ENCODE measurements around the gene TCN2. TPM values are rescaled to one million over a fixed set of nuclear protein-coding genes. Genes with fewer than 3 reads are reported as not detected.
"Not testable (repeated sequence)": the region's sequence is repeated elsewhere in the genome, so short reads cannot be mapped to it uniquely, and the experiment has no call there.

The TCN2 gene
- total RNA-seq, 1 experiment from 2014 or later, result 15.4 TPM

DNA sequence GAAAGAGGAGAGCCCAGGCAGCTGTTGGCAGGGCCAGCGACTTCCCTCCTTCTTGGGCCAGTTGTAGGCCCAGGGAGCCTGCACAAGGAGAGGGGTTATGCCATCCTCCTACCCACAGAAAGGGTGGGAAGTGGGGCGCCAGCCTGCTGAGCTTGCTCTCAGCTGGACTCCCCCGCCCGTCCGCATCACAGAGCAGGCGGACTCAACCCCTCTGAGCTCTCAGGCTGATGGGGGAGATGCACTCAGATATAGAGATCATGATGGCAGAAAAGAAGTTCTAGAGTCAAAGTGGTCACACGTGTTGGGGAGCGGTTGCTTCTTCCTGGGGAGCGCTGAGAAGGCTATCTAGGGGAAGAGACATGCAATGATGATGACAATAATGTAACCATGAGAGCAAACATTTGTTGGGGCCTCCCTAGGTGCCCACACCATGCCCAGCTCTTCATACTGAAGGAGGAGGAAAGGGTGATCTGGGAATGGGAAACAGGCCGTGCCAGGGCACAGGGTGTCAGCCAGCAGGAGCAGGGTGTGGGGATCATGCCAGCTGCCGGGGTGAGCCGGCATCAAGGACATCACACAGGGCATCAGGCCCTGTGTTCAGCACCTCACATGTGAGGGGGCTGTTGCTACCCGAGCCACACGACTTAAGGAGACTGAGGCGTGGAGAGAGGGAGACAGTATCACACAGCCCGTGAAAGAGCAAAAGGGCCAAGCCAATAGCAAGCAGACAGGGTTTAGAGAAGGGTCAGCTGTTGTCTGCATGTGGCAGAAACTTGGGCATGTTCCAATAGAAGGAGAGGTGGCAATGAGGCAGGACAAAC, 36.3 kb downstream of the TCN2 start:
- no peak for DNase-seq (ENCODE audit: low read depth)

GRCh38 chr22:30646518-30647160, 39.7 kb downstream of the TCN2 start:
- DNase-seq (ENCODE audit: low read depth), result no peak

DNA sequence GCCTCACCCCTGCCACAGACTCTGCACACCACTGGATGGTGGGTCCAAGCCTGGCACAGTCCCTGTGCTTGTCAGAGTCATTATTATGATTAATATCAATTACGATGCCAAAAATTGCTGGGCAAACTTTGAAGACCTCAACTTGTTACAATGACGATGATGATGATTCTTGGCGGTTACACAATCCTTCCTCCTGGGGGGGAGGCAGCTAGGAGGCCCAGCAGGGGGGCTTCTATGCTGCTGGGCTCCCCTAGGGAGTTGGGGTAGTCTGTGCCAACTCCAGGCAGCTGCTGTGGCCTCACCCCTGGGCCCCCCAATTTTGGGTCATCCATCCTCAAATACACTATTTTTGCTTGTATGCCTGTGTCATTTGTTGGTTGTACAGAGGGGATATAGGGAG, 40.6 kb downstream of the TCN2 start:
- no peak for DNase-seq (ENCODE audit: low read depth)

DNA sequence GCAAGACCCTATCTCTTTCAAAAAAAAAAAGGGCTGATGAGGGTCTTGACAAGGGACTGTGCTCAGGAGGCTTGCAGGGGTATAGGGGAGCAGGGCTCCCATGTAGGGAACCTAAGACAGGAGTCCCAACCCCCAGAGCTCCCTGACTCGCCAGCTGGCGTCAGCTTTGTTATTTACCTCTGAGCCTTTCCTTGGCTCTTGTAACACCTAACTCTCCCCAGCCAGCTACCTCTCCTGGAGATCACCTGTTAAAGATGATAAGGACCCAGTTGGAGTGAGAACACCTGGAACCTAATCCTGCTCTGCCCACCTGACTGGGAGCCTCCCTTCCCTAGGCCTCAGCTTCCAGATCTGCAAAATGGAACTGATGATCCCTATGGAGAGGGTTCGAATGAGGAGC, 41.9 kb downstream of the TCN2 start:
- no peak for DNase-seq (ENCODE audit: low read depth)

DNA sequence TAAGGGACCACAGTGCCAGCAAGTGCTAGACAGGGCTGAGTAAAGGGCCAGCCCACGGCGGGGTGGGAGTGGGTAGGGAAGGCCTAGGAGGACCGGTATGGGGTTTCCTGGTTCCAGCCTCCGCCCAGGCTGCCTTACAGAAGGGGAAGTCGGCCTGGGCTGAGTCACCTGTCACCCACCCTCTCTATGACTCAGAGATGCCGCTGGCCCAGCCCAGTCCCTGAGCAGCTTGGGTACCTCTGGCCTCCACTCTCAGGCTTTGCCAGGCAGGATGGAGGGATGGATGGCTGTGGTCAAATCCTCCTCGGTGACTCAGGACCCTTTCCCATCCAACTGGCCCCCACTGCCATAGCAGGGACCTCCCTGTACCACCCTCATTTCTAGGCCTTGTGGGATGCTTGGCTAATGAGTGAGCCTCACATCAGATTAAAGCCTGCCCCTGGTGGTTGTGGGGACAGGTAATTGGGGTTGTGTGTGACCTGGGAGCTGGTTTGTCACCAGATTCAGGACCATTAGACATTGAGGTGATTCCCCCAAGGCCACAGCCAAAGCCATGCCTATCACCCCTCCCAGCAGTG, 42.5 kb downstream of the TCN2 start:
- DNase-seq (ENCODE audit: low read depth), result peak; percentile 89

DNA sequence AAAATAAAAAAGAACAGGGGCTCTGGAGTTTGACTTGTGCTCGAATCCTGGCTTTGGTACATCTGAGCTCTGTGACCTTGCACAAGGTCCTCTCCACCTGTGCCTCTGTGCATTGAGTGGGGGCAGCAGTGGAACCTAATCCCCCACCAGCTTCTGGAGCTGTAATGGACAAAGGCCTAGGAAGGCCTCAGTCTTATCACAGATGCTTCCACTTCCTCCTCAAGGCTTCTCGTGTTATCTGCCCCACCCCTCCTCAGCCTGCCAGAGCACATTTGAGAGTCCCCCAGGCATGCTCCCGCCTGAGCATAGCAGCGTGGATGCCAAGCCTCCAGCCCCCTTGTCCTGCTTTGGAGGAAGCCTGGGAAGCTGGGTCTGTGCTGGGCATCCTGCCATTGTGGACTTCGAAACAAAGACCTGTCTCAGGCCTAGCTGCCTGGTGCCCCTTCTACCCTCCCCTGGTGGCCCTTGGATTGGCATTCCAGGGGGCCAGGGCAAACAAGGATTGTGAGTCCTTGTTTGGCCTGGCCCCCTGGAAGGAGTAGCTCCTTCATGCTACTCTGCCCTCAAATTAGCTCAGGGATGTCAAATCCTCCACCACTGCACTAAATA, 43.6 kb downstream of the TCN2 start:
- DNase-seq (ENCODE audit: low read depth), result no peak

DNA sequence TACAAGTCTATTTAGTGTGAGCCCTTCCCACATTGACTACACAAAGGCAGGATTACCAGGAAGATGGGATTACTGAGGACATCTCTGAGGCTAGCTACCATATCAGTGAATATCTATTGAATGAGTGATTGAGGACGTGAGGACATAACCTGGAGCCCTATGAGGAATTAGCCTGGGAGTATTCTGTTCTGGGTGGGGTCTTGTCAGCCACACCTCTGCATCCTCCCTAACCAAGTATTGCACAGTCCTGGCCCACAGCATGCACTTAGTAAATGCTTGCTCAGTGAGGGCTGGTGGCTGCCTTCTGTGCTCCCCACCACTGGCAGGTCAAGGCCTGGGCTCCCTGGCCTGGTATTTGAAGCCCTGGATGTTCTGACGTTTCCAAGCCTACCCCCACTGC, 45.9 kb downstream of the TCN2 start:
- DNase-seq (ENCODE audit: low read depth), result no peak

DNA sequence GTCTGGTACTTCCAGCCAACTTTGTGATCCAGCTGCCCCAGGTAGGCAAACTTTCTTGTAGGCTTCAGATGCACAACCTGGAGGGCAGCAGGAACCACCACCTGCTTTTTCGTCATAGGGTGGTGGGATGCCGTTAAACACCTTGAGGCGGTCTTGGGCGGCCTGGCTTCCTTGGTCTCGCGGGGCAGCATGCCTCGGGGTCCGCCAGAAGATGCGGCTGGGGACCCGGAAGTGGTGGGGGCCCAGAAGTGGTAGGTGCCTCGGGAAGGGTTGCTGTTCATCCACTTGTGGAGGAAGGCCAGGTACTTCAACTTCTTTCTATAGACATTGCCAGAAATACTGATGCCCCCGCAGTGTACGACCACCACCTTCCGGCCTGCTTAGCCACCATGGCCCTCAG, 47.4 kb downstream of the TCN2 start:
- DNase-seq (ENCODE audit: low read depth), result no peak

DNA sequence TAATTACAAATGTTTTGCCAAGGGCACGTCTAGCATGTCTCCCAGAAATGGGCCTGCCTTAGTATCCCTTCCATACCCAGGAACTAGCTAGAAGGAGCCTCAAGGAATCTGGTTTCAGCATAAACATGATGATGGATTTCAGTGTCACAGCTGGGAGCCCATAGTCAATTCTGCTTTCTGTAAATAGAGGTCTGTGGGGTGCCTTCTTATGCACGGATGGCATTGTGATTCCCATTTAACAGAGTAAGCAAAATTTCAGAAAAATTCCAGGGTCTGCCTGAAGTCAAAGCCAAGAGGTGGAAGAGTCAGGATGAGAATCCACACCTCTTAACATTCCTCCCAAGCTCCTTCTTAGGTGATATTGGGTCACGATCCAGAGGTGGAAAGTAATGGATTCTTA, 48.6 kb downstream of the TCN2 start:
- DNase-seq (ENCODE audit: low read depth), result no peak

DNA sequence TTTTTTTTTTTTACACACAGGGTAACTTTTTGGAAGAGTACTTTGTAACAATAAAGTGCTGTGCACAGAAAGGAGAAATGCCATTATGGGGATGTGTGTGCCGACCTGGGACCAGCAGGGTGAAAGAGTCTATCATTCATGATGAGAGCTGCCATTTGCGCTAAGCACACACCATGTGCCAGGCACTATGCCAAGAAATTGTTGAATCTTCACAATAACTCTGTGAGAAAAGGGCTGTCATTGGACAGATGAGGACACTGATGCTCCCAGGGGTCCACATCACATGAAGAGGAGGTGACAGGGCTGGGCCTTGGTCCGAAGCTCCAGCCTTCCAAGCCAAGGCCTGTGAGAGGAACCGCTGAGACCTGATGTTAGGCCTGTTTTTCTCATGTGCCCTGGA, 55.1 kb downstream of the TCN2 start:
- no peak for DNase-seq (ENCODE audit: low read depth)

DNA sequence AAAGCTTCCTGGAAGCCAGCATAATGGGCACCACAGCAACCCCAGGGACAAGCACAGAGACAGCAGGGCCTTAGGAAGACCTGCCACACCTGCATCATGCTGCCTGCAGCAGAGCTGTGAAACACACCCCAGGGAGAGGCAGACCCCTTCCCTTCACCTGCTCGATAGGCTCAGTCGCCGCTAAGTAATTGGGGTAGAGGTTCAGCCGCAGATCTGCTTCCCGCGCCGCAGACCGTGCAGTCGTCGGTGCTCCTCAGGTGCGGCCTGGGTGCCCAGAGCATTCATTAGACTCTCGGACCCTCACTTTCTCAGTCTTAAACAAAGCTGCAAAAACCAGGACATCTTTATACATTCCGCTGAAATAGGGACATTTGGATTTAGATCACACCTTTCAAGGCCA, 57.8 kb downstream of the TCN2 start:
- DNase-seq (ENCODE audit: low read depth), result no peak

- no peak for DNase-seq (ENCODE audit: low read depth)
Observed at GRCh38 chr22:30665266-30665665, 58.3 kb downstream of the TCN2 start.

DNA sequence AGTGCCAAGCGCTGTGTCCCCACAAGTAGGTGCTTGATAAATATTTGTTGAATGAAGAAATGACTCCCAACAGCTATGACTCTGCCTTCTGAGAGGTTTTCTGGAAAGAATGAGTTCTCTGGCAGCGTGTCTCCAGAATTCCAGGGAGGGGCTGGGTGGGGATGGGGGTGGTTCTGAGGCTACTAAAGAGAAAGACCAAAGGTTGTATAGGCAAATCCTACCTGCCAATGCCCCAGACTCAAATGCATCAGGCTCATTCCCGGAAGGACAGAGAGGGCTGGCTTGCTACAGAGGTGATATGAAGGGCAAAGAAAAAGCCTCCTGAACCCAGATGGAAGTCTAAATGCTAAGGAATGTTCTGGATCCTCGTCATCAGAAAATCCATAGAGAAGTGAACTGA, 58.8 kb downstream of the TCN2 start:
- no peak for DNase-seq (ENCODE audit: low read depth)

DNA sequence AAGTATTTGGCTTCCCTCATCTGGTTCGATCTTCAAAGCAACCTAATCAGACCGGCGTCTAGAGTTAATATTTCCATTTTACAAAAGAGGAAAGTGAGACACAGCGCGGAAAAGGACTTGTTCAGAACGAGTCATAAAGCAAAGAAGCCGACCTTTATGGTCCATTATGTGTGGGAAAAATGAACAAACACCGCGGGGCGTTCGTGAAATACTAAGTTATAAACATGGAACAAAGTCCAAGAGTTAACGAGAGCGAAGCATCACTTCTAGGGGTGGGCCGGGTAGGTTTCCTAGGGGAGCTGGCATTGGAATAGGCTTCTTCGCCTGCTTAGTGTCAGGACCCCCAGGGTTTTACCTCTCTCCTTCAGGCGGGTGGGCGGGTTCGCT, 60.1 kb downstream of the TCN2 start:
- DNase-seq (ENCODE audit: low read depth), result no peak

DNA sequence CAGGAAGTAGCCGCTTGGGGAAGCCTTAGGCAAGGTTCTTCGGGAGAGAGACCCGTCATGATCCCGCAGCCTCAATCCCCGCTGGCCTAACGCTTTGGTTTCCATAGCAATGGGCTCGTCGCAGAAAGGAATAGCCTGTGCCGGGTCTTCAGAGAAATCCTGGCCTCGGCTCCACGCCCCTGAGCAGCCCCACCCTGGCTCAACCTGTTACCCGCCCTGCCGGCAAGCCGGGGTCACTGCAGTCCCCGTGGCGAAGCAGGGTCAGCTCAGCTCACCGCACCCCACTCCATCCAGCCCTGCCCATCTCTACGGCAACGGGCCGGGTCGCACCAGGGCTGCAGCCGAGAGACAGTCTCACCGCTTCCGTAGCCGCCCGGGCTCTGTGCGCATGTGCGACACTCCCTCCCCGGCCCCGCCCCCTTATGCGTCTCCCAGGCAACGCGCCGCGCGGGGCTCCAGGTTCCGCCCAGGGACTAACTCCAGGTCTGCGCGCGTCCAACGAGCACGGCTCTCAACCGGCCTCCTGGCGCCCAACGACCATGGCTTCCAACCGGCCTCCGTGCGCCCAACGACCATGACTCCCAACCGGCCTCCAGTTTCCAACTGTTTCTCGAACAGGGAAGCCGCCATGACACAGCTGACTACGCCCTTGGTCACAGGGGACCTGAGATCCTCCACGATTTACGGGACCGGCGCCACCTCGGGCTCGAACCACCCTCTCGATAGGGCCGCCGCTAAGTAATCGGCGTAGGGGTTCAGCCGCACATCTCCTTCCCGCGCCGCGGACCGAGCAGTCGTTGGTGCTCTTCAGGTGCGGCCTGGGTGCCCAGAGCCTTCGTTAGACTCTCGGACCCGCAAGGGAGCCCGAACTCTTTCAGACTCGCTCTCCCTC, 60.8 kb downstream of the TCN2 start, which contains the start of gene DUSP18:
Gene DUSP18 (minus strand): TSS at position 382 of the 892 bp plus-strand sequence. CDS start 3,872 bp downstream, outside the sequence.
- DNase-seq (ENCODE audit: low read depth), result peak; percentile 85

DNA sequence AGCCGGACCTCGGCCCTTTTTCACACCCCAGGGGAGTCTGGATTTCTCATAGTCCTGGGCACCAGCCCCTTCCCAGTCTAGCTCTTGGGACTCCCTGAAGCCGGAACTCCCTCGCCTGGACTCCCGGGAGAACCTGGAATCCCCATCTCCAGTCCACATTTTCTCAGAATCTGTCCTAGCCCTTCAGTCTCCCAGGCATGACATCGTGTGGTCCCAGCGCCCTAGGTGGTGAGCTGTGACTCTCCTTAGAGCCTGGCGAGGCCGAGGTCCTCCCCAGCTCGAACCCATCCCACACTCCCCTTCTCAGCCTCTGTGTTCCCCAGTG, 61.4 kb downstream of the TCN2 start:
- DNase-seq (ENCODE audit: low read depth), result peak; percentile 3

DNA sequence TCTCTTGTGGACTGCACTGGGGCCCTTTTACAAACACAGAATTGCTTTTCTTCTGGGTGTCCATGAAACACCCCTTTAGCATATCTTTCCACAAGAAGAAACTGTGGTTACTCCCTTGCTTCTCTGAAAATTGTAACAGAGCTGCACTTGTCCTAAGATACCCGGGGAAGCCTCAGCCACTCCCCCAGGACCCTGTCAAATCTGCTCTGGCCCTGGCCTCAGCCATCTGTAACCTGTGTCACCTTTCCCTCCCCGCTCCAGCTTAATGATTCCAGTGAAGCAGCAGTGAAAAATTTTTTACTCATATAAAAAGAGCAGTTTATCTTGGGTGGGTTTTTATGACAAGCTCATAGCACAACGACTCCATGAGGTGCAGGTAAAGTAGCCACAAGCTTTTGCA, 64.1 kb downstream of the TCN2 start:
- no peak for DNase-seq (ENCODE audit: low read depth)

DNA sequence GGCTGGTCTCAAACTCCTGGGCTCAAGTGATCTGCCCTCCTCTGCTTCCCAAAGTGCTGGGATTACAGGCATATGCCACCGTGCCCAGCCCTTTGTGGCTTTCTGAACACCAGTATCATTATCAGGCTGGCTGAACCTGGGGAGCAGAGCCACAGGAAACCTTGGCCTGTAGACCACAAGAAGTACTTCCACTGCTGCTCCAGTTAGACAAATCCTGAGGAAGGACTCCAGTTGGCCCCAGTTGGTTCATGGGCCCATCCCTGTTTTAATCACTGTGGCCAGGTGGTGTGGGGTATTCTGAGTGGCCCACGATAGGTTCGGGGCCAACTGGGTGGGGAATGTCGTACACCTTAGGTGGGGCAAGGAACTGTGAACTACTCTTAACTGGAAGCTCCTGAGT, 66.2 kb downstream of the TCN2 start:
- DNase-seq (ENCODE audit: low read depth), result no peak

GRCh38 chr22:30674482-30674881, 67.5 kb downstream of the TCN2 start:
- DNase-seq (ENCODE audit: low read depth), result no peak

- DNase-seq (ENCODE audit: low read depth), result no peak
Observed at GRCh38 chr22:30675436-30675835, 68.5 kb downstream of the TCN2 start.

DNA sequence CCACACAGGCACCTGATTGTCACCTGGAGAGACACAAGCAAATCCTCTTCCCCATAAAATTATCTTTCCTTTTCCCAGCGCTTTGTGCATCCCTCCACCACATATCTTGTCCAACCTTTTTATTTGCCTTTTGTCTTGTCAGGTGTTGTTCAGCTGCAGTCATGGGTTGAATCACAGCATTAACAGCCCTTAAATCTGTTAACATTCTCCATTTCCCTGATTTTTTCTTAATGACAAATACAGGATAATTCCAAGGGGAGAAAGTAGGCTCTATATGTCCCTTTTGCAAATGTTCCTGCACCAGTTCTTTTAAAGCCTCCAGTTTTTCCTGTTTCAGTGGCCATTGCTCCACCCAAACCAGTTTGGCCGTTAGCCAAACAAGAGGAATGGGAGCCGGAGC, 69.6 kb downstream of the TCN2 start:
- DNase-seq (ENCODE audit: low read depth), result not testable (repeated sequence)
